ENCODE data around the gene RGS17.
A peak's percentile ranks its signal among the peaks of the same experiment; 100 is the strongest.

RGS17 gene

DNA sequence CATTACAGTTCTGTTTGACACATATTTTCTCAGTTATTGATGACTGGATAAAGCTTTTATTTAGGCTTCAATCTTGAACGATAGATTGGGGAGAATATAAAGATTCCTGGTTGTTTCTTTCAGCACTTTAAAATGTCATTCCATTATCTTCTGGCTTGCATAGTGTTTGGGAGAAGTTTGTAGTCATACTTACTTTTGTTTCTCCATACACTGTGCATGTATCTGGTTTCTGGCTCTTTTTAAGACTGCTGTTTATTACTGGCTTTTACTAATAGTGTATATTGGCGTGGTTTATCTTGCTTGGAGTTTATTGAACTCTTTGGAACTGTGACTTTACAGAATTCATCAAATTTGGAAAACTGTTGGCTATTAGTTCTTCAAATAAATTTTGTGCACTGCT is 49.2 kb downstream of the RGS17 start:
- no peak for DNase-seq

GRCh38 chr6:153076431-153076830 is 54.7 kb downstream of the RGS17 start:
- no peak for DNase-seq

DNA sequence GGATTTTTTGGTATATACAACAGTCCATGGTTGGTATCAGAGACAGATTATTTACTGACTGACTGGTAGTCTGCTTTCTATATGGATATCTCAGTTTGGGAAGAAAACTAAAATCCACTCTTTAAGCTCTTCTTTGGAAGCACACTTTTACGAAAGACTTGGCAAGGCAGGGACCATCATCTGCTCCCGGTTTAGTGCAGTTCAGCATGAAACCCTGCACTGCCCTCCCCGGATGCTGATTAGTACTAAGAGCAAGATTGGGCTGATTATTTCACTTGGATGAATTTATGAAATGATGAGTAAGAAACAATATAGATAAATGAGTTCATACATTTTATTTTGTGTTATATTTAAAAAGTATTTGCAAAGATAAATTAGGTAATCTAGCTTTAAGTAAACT is 56.3 kb downstream of the RGS17 start:
- DNase-seq: no peak

GRCh38 chr6:153073841-153074240 is 57.2 kb downstream of the RGS17 start:
- DNase-seq: no peak

- DNase-seq: no peak
These were observed 60.3 kb downstream of the RGS17 start for GRCh38 chr6:153070756-153071155.

- no peak for DNase-seq
These were observed 61.2 kb downstream of the RGS17 start for GRCh38 chr6:153069897-153070296.

GRCh38 chr6:153065222-153065621 is 65.9 kb downstream of the RGS17 start:
- DNase-seq: no peak

DNA sequence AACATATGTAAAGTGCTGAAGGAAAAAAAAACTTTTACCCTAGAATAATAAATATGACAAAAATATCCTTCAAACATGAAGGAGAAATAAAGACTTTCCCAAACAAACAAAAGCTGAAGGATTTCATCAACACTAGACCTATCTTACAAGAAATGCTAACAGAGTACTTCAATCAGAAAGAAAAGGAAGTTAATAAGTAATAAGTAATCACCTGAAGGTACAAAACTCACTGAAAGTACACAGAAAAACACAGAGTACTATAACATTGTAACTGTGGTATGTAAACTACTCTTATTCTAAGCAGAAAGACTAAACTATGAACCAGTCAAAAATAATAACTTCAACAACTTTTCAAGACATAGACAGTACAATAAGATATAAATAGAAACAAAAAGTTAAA is 67.1 kb downstream of the RGS17 start:
- no peak for DNase-seq

DNA sequence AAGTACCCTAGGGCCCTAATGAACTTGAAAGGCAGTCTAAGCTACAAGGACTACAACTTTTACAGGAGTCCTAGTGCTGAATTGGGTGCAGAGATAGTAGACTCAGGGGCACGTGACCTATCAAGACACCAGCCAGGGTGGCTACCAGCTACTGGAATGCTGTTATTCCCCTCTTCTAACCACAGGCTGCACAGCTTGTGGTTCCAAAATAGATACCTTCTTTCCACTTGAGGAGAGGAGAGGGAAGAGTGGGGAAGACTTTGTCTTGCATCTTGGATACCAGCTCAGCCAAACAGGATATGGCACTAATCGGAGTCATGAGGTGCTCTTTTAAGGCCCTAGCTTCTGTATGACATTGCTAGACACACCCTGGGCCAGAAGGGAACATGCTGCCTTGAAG is 68.6 kb downstream of the RGS17 start:
- no peak for DNase-seq

DNA sequence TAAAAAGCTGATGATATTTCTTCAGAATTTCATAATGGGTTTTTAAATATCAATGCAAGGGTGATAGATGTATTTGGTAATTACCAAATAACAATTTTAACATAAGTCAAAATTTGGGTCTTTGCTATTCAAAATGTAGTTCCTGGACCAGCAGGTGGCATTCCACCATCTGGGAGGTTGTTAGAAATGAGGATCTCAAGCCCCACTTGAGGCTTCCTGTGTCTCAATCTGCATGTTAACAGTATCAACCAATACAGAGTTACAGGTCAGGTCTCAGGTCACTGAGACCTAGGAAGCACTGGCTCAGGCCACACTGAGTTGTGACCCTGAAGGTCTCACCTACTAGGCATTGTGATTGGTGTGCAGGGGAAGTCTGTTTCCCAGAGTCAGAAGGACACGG is 71.3 kb downstream of the RGS17 start:
- DNase-seq: peak in 1 of 2 experiments; percentile 29

DNA sequence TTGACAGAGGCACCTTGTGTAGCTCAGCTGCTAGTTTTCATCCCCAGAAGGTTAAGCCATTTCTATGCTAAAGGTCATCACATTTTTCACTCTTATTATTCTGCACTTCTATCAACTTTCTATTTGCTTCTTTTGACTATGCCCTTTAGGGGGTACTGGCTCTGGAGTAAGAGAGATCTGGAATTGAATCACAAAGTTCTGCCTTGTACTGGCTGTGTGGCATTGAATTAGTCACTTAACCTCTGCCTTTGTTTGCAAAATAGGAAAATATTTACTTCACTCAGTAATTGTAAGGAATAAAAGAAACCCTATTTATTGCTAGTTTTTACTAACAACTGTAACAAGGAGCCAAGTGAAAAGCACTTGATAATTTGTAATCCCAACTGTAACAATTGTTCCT is 71.8 kb downstream of the RGS17 start:
- DNase-seq: no peak

DNA sequence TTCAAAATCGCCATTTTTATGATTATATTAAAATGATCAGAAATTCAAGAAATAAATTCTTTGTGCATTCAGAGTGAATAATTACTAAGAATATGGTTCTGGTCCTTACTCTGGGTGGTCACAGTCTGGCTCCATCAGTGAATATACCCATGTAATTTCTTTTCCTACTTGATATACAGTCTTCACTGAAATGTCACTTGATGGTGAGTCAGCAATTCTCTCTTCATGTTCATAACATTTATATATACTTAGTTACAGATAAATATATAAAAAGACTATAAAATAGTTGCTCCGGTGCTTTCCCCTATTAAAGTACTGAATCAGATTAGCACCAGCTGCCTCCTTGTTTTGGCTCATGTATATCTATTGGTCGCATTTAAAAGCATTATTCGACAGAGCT is 72.2 kb downstream of the RGS17 start:
- DNase-seq: no peak

DNA sequence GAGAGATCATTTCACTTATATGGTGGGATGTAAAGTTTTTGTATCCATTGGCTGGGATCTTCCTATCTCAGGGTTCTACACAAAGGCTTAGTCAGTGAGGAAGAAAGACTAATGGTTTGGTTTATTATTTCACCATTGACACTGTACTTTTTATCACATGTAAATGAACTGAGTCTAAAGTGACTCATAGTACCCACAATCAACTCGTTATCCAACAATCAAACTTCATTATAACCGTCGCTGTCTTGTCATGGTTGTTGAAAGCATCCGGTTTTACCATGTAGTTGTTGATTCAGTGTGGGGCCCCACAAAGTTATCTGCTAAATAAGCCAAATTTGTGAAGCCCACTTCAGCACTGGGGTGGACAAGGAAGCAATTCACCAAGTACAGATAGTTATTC is 72.8 kb downstream of the RGS17 start:
- no peak for DNase-seq

DNA sequence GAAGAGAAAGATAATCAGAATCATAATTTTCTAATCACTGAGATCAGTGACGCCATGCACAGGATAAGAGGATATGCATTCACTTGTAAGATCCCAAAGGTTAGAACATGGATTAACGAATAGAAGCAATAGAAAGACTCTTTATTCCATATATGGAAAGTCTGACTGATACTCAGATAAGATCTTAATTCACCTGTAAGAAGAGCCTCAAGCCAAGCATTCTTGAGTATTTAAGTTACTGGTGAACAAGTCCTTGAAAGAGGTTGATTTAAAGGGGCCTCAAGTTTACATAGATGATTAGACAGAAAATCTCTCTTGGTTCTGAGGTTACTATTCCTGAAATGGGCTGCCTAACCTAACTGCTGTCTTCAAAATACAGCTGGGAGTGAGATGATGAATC is 74.8 kb downstream of the RGS17 start:
- no peak for DNase-seq

DNA sequence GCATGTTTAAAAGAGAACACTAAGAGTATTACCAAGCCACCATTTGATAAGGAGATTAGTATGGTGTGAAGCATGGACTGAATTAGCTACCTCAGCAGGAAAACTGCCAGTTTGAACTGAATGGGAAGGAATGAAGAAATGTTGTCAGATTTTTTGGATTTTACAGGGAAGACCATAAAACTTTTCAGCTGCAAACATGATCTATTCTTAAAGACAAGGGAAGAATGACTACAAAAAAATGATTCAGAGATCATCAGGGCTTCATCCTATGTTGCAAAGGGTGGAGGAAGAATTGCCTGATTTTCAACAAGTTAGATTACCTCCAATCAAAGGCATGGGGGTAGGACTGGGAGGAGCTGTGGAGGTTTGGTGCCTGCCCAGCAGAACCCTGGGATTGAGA is 79.3 kb downstream of the RGS17 start:
- DNase-seq: no peak

DNA sequence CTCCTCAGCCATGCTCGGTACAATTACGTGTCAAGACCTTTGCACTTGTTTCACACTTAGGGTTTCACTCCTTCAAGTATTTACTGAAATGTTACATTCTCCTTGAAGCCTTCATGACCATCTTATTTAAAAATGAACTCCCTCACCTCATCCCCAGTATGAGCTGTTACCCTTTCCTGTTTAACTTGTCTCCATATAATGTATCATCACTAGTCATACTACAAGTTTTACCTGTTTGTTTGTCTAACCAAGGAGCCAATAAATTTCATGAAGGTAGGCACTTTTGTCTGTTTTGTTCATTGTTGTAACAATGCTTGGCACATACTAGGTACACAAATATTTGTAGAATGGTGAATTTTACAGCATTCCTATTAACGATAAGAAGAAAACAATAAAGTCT is 82.5 kb downstream of the RGS17 start:
- DNase-seq: no peak

- DNase-seq: no peak
These were observed 83.7 kb downstream of the RGS17 start for GRCh38 chr6:153047386-153047785.

DNA sequence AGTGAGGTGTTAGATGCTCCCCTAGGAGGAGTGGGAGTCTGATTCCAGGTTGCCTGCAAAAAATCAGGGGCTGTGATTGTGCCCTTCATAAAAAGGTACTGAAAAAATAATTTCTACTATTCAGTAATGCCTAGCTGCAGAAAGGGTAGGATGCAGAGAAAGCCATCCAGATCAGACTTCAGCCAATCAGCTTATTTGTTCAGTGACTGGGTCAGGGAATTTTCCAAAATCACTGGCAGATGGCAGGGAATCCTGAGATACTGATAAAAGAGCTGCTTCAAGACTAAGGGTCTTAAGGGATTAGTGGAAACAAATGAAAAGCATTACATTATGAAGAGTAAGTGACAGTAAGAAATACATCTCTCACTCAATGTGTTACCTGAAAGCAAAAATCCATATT is 85.8 kb downstream of the RGS17 start:
- DNase-seq: no peak

DNA sequence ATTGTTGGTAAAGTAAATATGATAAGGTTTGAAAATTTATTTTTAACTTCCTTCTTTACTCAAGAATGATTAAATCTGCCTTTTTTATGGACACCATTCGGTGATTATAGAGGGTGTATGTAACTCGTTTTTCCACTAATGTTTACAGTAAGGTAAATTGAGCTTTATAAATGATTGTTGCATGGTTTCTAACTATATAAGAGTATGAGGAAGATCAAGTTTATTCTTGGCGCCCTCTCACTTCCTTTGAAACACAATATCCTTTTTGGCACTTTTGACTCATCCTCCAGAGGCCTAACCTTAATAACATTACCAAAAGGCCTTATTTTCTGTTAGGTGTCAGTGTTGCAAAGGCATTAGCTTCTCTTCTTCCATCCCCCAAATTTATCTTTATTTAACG is 86.8 kb downstream of the RGS17 start:
- no peak for DNase-seq

DNA sequence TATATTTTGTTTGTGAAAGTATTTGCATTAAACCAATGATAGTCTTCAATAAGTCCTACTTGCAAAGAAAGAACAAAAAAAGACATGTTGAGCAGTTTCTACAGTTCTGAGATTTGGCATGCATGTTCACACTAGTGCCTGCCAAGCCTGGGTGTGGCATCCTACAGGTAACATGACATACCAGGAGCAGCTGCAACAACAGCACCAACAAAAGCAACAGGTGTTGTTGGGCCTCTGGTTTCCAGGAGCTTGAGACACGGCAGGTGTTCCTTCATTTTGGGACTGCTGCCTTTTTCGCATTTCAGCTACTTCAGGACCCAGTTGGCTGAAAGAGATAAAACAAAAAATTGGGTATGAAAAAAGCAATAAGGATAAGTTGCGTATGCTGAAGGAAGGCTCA is 87.4 kb downstream of the RGS17 start:
- peak; percentile 39 to 49 for DNase-seq

DNA sequence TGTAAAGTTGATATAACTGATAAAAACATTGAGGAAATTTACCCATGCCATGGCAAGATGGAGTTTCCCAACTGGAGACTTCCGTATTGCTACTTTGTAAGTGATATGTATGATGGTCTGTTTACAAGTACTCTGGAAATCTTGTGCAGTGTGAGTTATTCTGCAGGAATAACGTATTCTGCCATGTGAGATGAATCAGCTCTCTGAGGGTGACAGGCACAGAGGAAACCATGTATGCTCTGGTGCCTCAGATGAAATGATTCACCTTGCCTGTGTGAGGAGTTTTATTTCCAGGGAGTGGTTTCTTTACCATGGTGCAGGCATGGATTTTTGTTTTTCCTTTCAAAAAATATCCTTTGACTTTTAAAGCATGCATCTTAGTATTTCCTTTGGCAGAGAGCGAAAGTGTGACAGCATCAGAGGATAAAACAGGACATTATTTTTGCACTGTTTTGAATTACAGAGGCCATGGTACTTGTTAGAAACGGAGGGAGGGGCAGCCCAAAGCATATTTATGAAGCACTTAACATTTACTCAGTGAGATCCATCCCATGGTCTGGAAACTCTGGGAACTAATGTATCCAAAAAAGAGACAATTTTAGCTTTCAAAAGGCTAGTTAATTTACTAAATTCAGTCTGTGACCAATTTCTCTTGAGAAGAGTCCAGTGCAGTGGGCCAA is 92.6 kb downstream of the RGS17 start:
- no peak for DNase-seq

DNA sequence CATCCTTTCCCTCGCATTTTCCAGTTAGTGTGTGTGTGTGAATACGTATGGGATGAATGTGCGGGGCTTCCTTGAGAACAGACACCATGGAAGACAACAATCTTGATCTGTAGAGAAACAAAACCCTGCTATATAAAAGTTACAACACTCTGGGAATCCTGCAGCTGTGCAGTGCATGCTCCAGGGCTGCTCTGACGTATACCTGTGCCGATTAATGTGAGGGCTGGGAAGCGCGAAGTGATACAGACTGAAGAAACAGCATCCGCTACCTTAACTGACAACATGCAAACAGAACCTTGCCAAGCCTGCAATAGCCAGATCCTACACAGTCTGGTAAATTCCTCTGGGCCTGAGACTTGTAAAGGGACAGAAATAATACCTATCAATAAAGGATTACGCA is 96.9 kb downstream of the RGS17 start:
- no peak for DNase-seq

GRCh38 chr6:153032255-153032882 is 98.7 kb downstream of the RGS17 start:
- no peak for DNase-seq

GRCh38 chr6:153031335-153031955 is 99.6 kb downstream of the RGS17 start:
- no peak for DNase-seq

DNA sequence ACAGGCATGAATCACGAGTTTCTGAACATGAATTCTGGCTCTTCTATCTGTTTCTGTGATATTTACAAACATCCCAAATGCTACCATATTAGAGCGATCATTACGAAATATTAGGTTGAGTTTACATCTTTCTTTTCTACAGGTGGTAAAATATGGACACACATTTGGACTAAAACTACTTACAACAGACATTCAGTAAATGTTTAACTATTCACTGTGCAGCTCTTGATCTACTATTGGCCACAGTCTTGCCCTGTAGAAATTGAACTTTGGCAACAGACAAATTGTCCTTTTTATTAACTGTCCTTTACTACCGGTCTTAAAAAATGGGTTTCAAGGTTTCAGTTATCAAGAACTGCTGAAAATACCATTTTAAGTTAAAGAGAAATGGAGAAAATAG is 102.1 kb downstream of the RGS17 start:
- no peak for DNase-seq

All from SHP77 (cell line).